Mammary epithelial cell (primary cell): ENCODE measurements around the gene ALDH1B1.

ENCODE experiments used
- CTCF ChIP-seq, 2 donors: IDR thresholded peaks in 1 of 2; conservative IDR thresholded peaks in 1 of 2; 2 replicates each; pipeline ENCODE4 v1.5.1; 2011 to 2012; ENCODE audit warnings: inconsistent platforms in 2 of 2, low read length in 2 of 2, mild to moderate bottlenecking in 2 of 2, control low read depth in 1 of 2, low read depth in 1 of 2; ENCODE audit not compliant: insufficient read depth in 1 of 2; ENCODE audit errors: extremely low read depth in 1 of 2
- EZH2 ChIP-seq: IDR thresholded peaks from 2 replicates; pipeline ENCODE4 v1.6.1; 2012; ENCODE audit warnings: low read length, inconsistent platforms, borderline replicate concordance

DNA sequence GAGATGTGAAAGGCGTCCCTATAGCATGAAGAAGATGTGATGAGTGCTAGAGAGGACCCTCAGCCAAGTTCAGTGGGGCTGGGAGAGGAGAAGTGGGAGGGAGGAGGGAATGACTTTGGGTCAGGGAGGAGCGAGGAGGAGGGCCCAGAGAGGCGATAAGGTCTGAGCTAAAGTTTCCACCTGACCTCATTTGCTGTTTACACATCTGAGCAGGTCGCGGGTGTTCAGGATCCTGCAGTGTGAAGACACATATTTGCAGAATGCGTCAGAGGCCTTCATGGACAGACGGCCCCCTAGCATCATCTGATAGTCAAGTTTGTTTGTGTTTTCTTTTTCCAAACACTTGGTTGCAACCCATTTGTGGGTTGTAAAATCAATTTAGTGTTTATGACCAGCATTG, 50.7 kb downstream of the ALDH1B1 start:
- no peak for TF ChIP-seq CTCF (conservative IDR thresholded peaks at IDR 0.05 in 1 of 2, IDR thresholded peaks at IDR 0.05 in 1 of 2; ENCODE audit: extremely low read depth in 1 of 2, insufficient read depth in 1 of 2, low read depth in 1 of 2, low read length in 2 of 2)
- TF ChIP-seq EZH2 = no peak
